AG04449 (cell line): ENCODE data around the gene ZNF559.

Experiments used
- CTCF ChIA-PET: fragments of 350-600 bp; formaldehyde crosslinking; extraction: SDS; loops from one replicate; lab custom pipeline; 2021; ENCODE audit warnings: antibody characterized with exemption; lab: Yijun Ruan, JAX
- POLR2A ChIA-PET: fragments of 400-600, 350-600 bp; formaldehyde crosslinking; extraction: SDS; loops from one replicate; lab custom pipeline; 2020; ENCODE audit warnings: antibody characterized with exemption, inconsistent platforms; lab: Yijun Ruan, JAX
- DNase-seq: peaks from one replicate; pipeline ENCODE4 v3.0.0-alpha.2; 2010; ENCODE audit warnings: low read depth, low spot score
- H3K4me3 ChIP-seq: 2 replicates; pipeline ENCODE4 v1.5.1; 2011; ENCODE audit warnings: low read depth, mild to moderate bottlenecking, control low read depth, low read length
- TF ChIP-seq, protein P1 (sequence below): IDR thresholded peaks from one replicate; pipeline ENCODE4 v1.5.1; 2011; ENCODE audit warnings: mild to moderate bottlenecking, moderate library complexity, low read length, control low read depth, inconsistent platforms; ENCODE audit not compliant: insufficient read depth; ENCODE audit errors: missing control alignments

ZNF559 gene

GRCh38 chr19:9348671-9349070, 24.7 kb downstream of the ZNF559 start:
- ChIA-PET CTCF (no interaction called here), POLR2A (no interaction called here)
- no peak overlapping the region for H3K4me3 ChIP-seq
- DNase-seq, result no peak
- TF ChIP-seq, protein P1, sequence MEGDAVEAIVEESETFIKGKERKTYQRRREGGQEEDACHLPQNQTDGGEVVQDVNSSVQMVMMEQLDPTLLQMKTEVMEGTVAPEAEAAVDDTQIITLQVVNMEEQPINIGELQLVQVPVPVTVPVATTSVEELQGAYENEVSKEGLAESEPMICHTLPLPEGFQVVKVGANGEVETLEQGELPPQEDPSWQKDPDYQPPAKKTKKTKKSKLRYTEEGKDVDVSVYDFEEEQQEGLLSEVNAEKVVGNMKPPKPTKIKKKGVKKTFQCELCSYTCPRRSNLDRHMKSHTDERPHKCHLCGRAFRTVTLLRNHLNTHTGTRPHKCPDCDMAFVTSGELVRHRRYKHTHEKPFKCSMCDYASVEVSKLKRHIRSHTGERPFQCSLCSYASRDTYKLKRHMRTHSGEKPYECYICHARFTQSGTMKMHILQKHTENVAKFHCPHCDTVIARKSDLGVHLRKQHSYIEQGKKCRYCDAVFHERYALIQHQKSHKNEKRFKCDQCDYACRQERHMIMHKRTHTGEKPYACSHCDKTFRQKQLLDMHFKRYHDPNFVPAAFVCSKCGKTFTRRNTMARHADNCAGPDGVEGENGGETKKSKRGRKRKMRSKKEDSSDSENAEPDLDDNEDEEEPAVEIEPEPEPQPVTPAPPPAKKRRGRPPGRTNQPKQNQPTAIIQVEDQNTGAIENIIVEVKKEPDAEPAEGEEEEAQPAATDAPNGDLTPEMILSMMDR, result no peak

DNA sequence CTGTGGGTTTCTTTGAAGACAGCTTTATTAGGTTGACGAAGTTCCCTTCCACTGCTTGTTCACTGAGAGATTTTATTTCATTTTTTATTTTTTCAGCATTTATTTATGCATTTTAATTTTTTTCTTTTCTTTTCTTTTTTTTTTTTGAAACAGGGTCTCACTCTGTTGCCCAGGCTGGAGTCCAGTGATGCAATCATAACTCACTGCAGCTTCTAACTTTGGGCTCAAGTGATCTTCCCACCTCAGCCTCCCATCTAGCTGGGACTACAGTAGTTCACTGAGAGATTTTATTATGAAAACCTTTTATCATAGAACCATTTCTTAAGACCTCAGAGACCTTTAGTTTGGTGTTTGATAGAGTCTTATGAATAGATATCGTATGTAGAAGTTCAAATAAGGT, 28.5 kb downstream of the ZNF559 start:
- no peak overlapping the region for H3K4me3 ChIP-seq
- ChIA-PET POLR2A (no interaction called here), CTCF (no interaction called here)
- DNase-seq, result no peak
- TF ChIP-seq, protein P1, result no peak

DNA sequence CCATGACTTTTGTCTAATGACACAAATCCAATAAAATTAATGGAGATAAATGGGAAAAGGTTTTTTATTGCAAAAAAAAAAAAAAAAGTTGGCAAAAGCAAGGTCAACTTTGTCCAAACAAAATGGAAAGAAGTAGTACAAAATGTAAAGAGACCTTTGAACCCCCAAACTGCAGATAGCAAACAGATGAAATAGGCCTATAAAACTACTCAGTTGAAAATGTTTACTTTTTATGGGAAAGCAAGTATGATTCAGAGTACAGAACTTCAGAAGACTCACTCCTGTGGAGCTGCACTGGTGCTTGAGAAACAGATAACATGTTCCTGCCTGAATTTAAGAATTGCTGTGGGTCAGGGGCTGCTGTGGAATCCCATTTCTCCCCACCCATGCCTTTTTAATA, 29.0 kb downstream of the ZNF559 start:
- POLR2A ChIA-PET, result no interaction called here
- CTCF ChIA-PET, result no interaction called here
- no peak overlapping the region for H3K4me3 ChIP-seq
- TF ChIP-seq, protein P1, result no peak
- DNase-seq, result no peak

DNA sequence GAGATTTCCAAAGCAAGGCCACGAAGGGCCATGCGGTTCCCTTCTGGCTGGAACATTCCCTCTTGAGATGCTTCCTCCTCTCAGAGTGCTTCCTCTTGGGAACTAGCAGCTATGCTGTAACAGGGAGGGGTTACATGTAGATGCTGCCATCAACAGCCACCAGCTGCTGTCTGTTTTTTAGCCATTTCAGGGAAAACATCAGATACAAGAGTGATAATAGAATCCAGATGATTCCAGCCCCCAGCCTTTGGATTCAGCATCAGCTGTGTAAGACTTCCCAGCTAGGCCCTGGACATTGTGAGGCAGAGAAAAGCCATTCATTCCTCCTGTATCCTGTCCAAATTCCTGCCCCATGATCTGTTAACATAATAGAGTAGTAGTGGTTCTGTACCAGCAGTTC, 30.7 kb downstream of the ZNF559 start:
- DNase-seq, result no peak
- no peak overlapping the region for H3K4me3 ChIP-seq
- TF ChIP-seq, protein P1, result no peak
- ChIA-PET CTCF (no interaction called here), POLR2A (no interaction called here)

GRCh38 chr19:9362905-9363304, 38.9 kb downstream of the ZNF559 start, which contains the start of gene ZNF177:
Gene ZNF177 (plus strand): TSS chr19:9363013. CDS start chr19:9378312, 15,299 bp downstream.
- peak within 1 kb of the TSS; percentile 59 for H3K4me3 ChIP-seq
- CTCF ChIA-PET, result no interaction called here
- POLR2A ChIA-PET, result no interaction called here
- no peak for DNase-seq
- TF ChIP-seq, protein P1, result no peak

DNA sequence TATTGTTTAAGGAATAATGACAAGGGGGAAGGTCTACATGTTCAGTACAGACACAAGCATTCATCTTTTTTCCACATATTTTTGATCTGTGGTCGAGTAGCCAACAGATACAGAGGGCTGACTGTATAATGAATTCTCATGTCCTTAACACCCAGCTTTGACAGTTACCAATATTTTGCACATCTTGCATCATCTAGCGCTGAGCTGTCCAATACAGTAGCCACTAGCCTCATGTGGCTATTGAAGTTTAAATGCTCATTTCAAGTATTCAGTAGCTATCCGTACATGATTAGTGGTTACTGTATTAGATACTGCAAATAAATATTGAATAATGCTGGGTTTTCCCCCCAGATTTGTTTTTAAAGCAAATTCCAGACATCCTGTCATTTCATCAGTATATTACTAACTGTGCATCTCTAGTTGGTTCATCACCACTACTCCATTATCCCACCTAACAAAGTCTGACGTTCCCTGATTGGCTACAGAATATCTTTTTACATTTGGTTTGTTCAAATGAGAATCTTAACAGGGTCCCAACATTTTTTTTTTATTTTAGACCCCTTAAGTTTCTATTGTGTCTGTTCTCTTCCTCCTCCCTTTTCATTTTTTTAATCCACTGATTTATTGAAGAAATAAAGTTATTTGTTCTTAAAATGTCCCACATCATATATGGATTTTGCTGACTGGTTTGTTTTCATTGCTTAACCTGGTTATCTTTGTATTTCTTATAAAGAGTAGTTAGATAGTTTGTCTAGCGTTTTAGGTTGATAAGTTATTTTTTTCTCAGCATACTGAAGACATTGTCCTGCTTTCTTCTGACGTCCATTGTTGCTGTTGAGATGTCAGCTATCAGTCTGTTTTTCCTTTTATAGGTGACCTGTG, 47.0 kb downstream of the ZNF559 start:
- ChIA-PET CTCF (interaction anchor here (0.9 kb wide), 1 partner anchor 12 kb away, joined by 3 read pairs; no protein-coding TSS in a partner anchor), POLR2A (no interaction called here)
- DNase-seq, result no peak
- H3K4me3 ChIP-seq, result no peak overlapping the region
- TF ChIP-seq, protein P1, result no peak
